Lower lobe of right lung (tissue), 2 donors: ENCODE data around the gene POLR1A. TPM values are rescaled to one million over a fixed set of nuclear protein-coding genes. Genes with fewer than 3 reads are reported as not detected.
A peak's percentile ranks its signal among the peaks of the same experiment; 100 is the strongest.

Experiments used
- ATAC-seq, 2 donors: fragments of 200-7000 bp; cut with Tn5 transposase; one replicate each; pipeline ENCODE4 v1.9.1; 2020 to 2022; ENCODE audit warnings: mild to moderate bottlenecking in 2 of 2, moderate library complexity in 2 of 2
- DNase-seq: peaks from one replicate; pipeline ENCODE4 v3.0.0-alpha.2; 2020
- H3K27ac ChIP-seq: fragments of 200-600 bp; one replicate; pipeline ENCODE4 v1.8.0; 2022
- H3K27me3 ChIP-seq: fragments of 200-600 bp; one replicate; pipeline ENCODE4 v1.8.0; 2022; ENCODE audit warnings: low read depth
- H3K36me3 ChIP-seq: fragments of 200-600 bp; one replicate; pipeline ENCODE4 v1.8.0; 2022; ENCODE audit warnings: mild to moderate bottlenecking
- H3K4me1 ChIP-seq: fragments of 200-600 bp; one replicate; pipeline ENCODE4 v1.8.0; 2022
- H3K4me3 ChIP-seq: fragments of 200-600 bp; one replicate; pipeline ENCODE4 v1.8.0; 2022; ENCODE audit warnings: mild to moderate bottlenecking
- H3K9me3 ChIP-seq: fragments of 200-600 bp; one replicate; pipeline ENCODE4 v1.8.0; 2022
- intact Hi-C: fragments of 100-400 bp; cut with DNase I; formaldehyde crosslinking; loops from one replicate; pipeline ENCODE4 v1.11.0; 2022
- total RNA-seq: library from RNA; stranded (reverse); fragmentation: NEBNext Ultra II Directional; extraction: Animal tissue kit (Norgen Biotek cat#: 25700); gene quantifications from one replicate; pipeline ENCODE4 v1.2.1, GENCODE V29; 2021
- TF ChIP-seq, protein P1 (sequence below): fragments of 200-600 bp; IDR thresholded peaks from one replicate; pipeline ENCODE4 v1.8.0; 2022; ENCODE audit warnings: antibody characterized with exemption, mild to moderate bottlenecking
- donor health status: DM: no; HTN: yes; CAD: no; lungs with severe emphysema.

The POLR1A gene
- total RNA-seq, 1 donor from 2014 or later, result 22.2 TPM

- intact Hi-C loops, result no loop called here
- ATAC-seq, result peak; percentile 39 to 61
- no peak overlapping the region for H3K27ac ChIP-seq
- H3K4me3 ChIP-seq, result no peak overlapping the region
- no peaks in the 10 kb centered on the region for H3K36me3 ChIP-seq
- TF ChIP-seq, protein P1, sequence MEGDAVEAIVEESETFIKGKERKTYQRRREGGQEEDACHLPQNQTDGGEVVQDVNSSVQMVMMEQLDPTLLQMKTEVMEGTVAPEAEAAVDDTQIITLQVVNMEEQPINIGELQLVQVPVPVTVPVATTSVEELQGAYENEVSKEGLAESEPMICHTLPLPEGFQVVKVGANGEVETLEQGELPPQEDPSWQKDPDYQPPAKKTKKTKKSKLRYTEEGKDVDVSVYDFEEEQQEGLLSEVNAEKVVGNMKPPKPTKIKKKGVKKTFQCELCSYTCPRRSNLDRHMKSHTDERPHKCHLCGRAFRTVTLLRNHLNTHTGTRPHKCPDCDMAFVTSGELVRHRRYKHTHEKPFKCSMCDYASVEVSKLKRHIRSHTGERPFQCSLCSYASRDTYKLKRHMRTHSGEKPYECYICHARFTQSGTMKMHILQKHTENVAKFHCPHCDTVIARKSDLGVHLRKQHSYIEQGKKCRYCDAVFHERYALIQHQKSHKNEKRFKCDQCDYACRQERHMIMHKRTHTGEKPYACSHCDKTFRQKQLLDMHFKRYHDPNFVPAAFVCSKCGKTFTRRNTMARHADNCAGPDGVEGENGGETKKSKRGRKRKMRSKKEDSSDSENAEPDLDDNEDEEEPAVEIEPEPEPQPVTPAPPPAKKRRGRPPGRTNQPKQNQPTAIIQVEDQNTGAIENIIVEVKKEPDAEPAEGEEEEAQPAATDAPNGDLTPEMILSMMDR, result no peak
- no peaks in the 10 kb centered on the region for H3K27me3 ChIP-seq
- H3K4me1 ChIP-seq, result peaks cover 3% of the 10 kb centered on the region
- H3K9me3 ChIP-seq, result peaks cover 11% of the 10 kb centered on the region
- DNase-seq, result no peak
These were observed 94.2 kb downstream of the POLR1A start for GRCh38 chr2:86011449-86011941.

DNA sequence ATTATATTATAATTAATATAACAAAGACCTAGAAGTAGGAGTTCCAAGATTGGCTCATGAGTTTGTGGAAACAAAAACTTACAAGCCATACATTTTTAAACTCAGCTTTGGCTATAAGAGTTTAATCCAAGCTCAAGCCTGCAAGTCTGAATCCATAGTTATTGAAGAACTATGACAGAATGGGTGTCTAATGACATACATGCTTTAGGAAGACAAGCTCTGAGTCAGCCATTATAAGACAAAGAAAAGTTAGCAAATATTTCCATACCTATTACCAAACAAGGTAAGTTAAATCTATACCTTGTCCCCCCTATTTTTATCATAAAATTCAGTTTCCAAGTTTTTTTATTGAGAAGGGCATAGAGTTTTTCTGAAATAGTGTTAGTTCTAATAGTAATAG lies 95.6 kb downstream of the POLR1A start:
- no peaks in the 10 kb centered on the region for H3K36me3 ChIP-seq
- ATAC-seq, result no peak

DNA sequence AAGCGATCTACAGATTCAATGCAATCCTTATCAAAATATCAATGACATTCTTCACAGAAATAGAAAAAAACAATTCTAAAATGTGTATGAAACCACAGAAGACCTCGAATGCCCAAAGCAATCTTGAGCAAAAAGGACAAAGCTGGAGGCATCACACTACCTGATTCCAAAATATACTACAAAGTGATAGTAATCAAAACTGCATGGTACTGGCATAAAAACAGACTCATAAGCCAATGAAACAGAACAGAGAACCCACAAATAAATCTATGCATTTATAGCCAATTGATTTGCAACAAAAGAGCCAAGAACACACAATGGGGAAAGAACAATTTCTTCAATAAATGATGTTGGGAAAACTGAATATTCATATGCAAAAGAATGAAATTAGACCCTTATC lies 99.2 kb downstream of the POLR1A start:
- Histone ChIP-seq H3K4me3 (no peak overlapping the region), H3K36me3 (no peaks in the 10 kb centered on the region), H3K4me1 (no peaks in the 10 kb centered on the region), H3K27ac (no peak overlapping the region), H3K9me3 (peaks cover 3% of the 10 kb centered on the region), H3K27me3 (no peaks in the 10 kb centered on the region)
- intact Hi-C loops, result no loop called here
- no peak for ATAC-seq
- DNase-seq, result no peak
- TF ChIP-seq, protein P1, result no peak

More for the DNA sequence above, 95.6 kb downstream of the POLR1A start:
- intact Hi-C loops, result no loop called here
- Histone ChIP-seq H3K27me3 (no peaks in the 10 kb centered on the region), H3K4me1 (no peaks in the 10 kb centered on the region), H3K27ac (no peak overlapping the region), H3K9me3 (peaks cover 12% of the 10 kb centered on the region), H3K4me3 (no peak overlapping the region)
- DNase-seq, result no peak
- TF ChIP-seq, protein P1, result no peak

DNA sequence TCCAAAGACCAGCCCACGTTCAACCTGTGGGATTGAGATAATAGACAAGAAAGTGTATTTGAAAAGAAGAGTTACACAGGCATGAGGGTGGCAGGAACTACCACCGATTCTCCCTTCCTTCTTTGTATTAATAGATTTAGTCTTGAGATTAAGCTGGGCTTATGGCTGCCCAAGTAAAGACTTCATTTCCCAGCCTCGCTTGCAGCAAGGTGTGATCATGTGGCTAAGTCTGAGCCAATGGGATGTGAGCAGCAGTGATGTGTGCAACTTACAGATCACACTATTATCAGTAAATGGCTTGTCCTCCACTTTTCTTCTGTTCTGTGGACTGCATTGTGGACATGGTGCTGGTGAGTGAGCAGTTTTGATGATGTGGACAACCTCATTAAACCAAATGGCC lies 101.7 kb downstream of the POLR1A start:
- TF ChIP-seq, protein P1, result no peak
- Histone ChIP-seq H3K36me3 (no peaks in the 10 kb centered on the region), H3K27ac (no peak overlapping the region), H3K4me1 (peaks cover 23% of the 10 kb centered on the region), H3K9me3 (peaks cover 3% of the 10 kb centered on the region), H3K27me3 (no peaks in the 10 kb centered on the region), H3K4me3 (no peak overlapping the region)
- ATAC-seq (no peak), DNase-seq (no peak)
- intact Hi-C loops, result no loop called here

DNA sequence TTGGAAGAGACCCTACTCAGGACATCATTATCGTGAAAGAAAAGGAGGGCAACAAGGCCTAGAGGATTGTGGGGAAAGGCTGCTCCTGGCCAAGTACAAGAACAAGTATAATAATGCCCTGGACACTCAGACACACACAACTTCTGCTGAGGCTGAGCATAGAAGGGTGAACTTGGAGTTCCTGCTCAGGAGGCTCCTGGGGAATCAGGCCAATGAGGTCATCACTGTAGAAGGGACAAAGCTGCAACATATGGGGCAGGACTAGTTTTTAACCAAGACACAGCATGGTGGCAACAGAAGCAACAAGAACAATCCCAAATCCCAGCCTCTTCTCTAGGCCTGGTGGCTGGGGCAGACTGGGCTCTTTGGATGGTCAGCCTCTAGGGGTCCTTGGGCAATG lies 102.6 kb downstream of the POLR1A start:
- H3K27ac ChIP-seq, result no peak overlapping the region
- no peaks in the 10 kb centered on the region for H3K27me3 ChIP-seq
- H3K4me1 ChIP-seq, result peaks cover 32% of the 10 kb centered on the region
- H3K4me3 ChIP-seq, result no peak overlapping the region
- intact Hi-C loops, result no loop called here
- TF ChIP-seq, protein P1, result no peak
- H3K9me3 ChIP-seq, result peaks cover 3% of the 10 kb centered on the region
- DNase-seq (no peak), ATAC-seq (no peak)
- no peaks in the 10 kb centered on the region for H3K36me3 ChIP-seq

DNA sequence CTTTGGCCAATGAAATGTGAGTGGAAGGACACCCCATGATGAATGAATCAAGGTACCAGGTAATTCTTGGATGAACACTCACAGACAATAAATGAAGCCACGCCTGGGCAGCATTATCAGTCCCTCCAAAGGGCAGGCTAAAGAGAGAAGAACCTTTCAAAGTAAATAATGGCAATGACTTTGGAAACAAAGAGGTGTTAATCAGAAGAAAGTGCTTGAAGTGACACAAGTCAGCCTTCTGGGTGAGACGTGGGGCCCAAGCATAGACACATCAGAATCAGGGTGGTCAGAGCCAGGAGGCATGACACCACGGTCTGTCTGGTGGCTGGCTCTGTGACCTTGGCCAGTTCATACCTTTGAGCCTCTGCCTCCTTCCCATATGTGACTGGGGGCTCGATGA lies 103.3 kb downstream of the POLR1A start:
- DNase-seq (no peak), ATAC-seq (no peak)
- TF ChIP-seq, protein P1, result no peak
- H3K27me3 ChIP-seq, result no peaks in the 10 kb centered on the region
- no peak overlapping the region for H3K27ac ChIP-seq
- peaks cover 39% of the 10 kb centered on the region for H3K4me1 ChIP-seq
- peaks cover 3% of the 10 kb centered on the region for H3K9me3 ChIP-seq
- H3K36me3 ChIP-seq, result no peaks in the 10 kb centered on the region
- no peak overlapping the region for H3K4me3 ChIP-seq
- intact Hi-C loops, result no loop called here
